NCI-H187 (cell line): ENCODE data around the gene SRGAP2C.
"Not testable (repeated sequence)": the region's sequence is repeated elsewhere in the genome, so short reads cannot be mapped to it uniquely, and the experiment has no call there.

Experiments
- DNase-seq, 2 experiments: peaks; one replicate each; lab custom pipeline; 2025; lab: John Stamatoyannopoulos, UW

Gene SRGAP2C

DNA sequence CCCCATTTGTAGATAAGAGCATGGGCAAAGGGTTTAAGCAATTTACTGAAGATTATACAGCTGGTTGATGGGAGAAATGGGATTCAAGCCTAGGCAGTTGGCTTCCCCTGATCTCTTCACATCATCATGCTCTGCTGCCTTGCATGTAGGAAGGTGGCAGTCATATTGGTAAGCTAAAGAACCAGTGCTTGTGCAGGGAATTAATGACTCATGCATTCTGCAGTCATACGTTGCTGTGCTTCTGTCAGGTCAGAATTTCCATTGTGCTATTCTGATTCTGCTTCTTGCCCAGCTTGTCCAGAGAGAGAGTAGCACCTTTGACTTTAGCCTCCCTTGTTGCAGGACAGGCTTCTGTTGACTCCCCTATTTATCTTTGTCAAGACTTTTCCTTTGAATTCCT lies 153.2 kb downstream of the SRGAP2C start:
- not testable (repeated sequence) for DNase-seq

- DNase-seq: not testable (repeated sequence)
Observed at GRCh38 chr1:121339611-121340010, 154.8 kb downstream of the SRGAP2C start.

- not testable (repeated sequence) for DNase-seq
Observed at GRCh38 chr1:121343311-121343906, 158.6 kb downstream of the SRGAP2C start.

DNA sequence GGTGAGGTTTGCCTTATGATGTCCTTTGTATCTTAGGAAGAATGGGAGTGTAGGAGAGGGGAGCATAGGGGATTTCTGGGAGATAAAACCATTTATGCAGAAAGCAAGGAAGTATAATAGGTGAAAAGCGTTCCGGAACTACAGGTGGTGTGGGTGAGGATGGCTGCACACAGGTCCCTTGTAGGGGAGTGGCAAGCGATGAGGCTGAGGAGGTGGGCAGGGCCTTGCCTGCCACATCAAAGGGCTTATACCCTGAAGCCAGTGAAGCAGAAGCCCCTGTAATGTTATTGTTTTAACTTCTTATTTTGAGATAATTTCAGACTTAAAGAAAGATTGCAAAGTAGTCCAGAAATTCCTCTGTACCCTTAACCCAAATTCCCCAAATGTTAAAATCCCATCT lies 159.6 kb downstream of the SRGAP2C start:
- not testable (repeated sequence) for DNase-seq

- DNase-seq: not testable (repeated sequence)
Observed at GRCh38 chr1:121346654-121347053, 161.9 kb downstream of the SRGAP2C start.

GRCh38 chr1:121347476-121347875 lies 162.7 kb downstream of the SRGAP2C start:
- DNase-seq: not testable (repeated sequence)

GRCh38 chr1:121348115-121348514 lies 163.3 kb downstream of the SRGAP2C start:
- DNase-seq: not testable (repeated sequence)

- not testable (repeated sequence) for DNase-seq
Observed at GRCh38 chr1:121349332-121349967, 164.7 kb downstream of the SRGAP2C start.

- DNase-seq: not testable (repeated sequence)
Observed at GRCh38 chr1:121355711-121356420, 171.1 kb downstream of the SRGAP2C start.

- not testable (repeated sequence) for DNase-seq
Observed at GRCh38 chr1:121356819-121357218, 172.0 kb downstream of the SRGAP2C start.

DNA sequence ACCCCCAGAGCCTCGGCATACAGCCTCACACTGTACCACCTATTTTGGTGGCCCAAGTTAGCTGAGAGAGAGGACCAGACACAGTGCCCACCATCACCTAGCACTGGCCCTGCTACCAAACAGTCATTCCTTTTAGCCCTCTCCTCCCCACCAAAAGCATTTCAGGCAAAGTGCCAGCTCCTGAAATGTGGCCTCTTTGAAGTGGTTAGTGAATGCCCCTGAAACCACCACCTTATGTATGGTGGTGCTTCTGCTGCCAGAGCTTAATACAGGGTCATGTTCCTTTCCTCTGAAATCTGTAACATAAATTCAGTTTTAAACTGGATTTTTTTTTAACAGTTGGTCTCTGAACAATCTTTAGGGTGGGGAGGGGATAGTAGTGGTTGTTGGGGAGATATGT lies 175.8 kb downstream of the SRGAP2C start:
- DNase-seq: not testable (repeated sequence)

DNA sequence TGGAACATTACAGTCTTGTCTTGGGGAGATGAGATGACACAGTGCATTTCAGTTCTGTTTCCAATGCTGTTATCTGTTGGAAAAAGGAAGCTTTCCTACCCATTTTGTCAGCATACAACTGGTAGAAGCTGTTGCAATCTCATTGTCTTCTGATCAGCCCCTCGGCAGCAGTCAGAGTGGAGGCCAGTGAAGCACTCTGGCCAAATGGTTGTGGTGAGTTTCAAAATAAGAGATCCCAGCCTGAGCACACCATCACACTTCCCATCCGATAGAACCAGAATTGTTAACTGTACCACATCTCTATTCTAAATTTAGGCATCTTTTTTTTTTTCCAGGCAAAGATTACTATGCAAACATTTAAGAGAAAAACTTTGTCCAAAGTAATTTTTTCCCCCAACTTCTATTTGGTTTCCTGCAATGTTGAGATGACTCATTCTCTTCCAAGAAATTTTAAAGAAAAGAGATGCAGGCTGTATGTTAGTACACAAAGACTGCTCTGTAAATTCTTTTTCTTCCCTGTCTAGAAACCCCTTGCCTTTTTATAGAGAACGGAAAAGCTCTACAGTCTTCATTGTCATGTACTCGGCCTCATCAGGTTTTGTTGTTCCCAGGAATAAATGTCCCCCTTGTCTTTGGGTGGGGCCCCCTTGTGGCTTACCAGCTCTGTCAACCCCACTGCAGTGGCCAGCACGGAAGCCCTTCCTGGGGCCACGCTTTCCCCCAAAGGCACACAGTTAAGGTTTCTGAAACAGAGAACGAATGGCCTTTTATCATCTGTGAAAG lies 176.9 kb downstream of the SRGAP2C start:
- not testable (repeated sequence) for DNase-seq

DNA sequence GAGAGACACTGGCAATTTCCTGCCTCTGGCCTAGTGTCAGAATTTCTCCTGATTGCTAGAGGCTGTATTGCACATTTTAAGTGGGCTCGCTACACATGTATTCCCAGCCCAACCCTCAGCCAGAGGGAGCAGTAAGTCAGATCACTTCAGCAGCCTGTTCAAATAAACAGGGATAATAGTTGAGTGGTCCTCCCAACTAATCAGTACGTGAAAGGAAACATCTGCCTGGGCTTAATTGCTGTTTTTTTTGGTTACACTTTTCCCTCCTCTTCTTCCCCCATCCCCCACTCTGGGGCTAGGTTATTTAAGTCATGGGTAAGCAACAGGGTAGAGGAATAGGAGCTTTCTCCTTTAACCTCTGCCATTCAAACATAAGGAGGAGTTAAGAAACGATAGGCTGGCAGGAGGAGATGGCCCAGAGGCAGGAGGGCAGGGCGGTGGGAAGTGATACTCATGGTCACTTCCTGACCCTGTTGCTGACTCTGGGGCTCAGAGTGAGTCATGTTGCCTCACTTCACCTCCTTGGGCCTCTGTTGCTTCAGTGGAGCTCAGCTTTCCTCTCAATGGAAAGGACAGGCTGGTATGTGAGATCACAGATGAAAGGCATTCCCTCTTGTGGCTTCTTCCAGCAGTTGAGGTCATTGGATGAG lies 177.6 kb downstream of the SRGAP2C start:
- DNase-seq: not testable (repeated sequence)

DNA sequence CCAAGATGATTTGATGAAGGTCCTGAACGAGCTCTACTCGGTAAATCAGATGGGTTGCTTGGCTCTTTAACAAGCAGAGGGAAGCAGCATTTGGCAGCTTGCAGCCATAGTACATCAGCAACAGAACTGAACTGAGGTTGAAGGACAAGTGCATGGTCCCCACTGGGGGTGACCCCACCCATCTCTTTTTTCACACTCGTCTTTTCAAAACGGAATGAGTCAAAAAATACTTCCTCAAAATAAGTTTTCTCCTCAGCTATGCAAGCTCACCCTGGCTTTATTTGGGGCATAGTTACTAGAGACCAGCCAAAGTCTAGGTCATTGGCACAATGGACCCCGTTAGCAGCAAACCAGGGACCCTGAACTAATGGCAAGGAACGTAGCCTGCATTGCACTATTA lies 180.5 kb downstream of the SRGAP2C start:
- DNase-seq: not testable (repeated sequence)

GRCh38 chr1:121365723-121366122 lies 180.9 kb downstream of the SRGAP2C start:
- not testable (repeated sequence) for DNase-seq

DNA sequence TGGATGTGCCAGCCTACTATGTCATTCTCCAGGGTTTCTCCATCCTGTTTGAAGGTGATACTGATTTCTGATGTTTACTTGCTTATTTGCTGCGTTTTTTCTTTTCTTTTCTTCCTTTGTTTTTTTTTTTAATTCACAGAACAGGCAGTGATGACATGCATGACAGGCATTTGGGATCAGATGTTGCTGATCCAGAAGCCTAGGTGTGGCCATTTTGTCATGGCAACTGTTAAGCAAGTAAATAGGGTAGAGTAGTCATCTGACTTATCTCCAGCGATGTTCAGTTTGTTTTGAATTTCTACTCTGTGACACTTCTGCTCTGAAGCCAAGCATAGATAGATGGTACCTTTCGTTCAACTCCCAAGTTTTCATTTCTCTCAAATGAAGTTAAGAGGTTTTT lies 181.4 kb downstream of the SRGAP2C start:
- not testable (repeated sequence) for DNase-seq

DNA sequence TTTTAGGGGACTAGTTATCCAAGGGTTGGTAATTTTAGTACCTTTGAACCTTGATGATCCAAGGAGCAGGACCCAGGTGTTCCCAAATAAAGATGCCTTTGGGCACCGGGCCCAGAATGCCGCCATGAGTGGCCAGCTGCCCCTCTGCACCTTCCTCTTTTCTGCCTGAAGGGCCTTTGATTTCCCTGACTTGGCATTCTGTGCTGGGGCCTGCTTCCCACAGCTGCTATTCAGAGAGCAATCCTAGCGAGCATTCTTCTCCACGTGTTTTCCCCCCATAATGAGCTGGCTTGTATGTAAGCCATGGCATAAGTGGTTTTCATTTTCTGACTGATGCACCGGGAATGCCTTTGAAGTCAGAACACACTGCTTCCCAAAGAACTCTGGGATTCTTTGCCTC lies 184.1 kb downstream of the SRGAP2C start:
- DNase-seq: not testable (repeated sequence)

- DNase-seq: not testable (repeated sequence)
Observed at GRCh38 chr1:121369959-121370358, 185.2 kb downstream of the SRGAP2C start.

GRCh38 chr1:121374851-121375367 lies 190.1 kb downstream of the SRGAP2C start:
- DNase-seq: not testable (repeated sequence)

DNA sequence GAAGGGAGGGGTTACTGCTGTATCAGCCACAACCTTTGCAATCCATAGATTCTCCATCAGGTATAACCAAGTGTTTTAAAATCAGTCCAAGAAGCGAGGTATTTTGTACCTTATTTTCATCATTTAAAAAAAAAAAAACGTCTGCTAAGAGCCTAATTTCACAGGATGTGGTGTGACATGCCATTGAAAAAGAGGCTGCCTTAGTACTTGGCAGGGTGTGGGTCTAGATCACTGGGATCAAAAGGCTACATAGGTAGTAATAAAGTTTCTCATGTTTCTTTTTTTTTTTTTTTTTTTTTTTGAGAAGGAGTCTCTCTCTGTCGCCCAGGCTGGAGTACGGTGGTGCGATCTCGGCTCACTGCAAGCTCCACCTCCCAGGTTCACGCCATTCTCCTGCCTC lies 192.2 kb downstream of the SRGAP2C start:
- not testable (repeated sequence) for DNase-seq

GRCh38 chr1:121378757-121379156 lies 194.0 kb downstream of the SRGAP2C start:
- not testable (repeated sequence) for DNase-seq
